NB4 (cell line): ENCODE data around the gene TEX53.

Experiments used
- DNase-seq: peaks from one replicate; pipeline ENCODE4 v3.0.0; 2010; ENCODE audit warnings: low read depth
- H3K4me3 ChIP-seq: one replicate; pipeline ENCODE4 v1.5.1; 2011; ENCODE audit warnings: mild to moderate bottlenecking, low read depth, low read length, moderate library complexity
- CTCF ChIP-seq: IDR thresholded peaks from one replicate; pipeline ENCODE4 v1.5.1; 2012; ENCODE audit warnings: low read depth, low read length
- MAX ChIP-seq: IDR thresholded peaks from 2 replicates; pipeline ENCODE4 v1.6.1; 2011; ENCODE audit warnings: low read depth, low read length
- MYC ChIP-seq: IDR thresholded peaks from 2 replicates; pipeline ENCODE4 v1.6.1; 2011; ENCODE audit warnings: low read depth, low read length
- POLR2A ChIP-seq: IDR thresholded peaks from 2 replicates; pipeline ENCODE4 v1.6.1; 2011; ENCODE audit warnings: mild to moderate bottlenecking; ENCODE audit not compliant: insufficient read length; ENCODE audit errors: extremely low read depth

Gene TEX53

GRCh38 chr9:114657705-114658104, at the start of gene TEX53:
TEX53 (minus strand) TSS chr9:114657805; CDS start chr9:114657774, 31 bp downstream.
- H3K4me3 ChIP-seq: no peak within 1 kb of the TSS
- DNase-seq: no peak
- TF ChIP-seq CTCF (no peak), MAX (no peak), MYC (no peak), POLR2A (no peak)

GRCh38 chr9:114706711-114707110, 49.1 kb upstream of the TEX53 start:
- no peak for DNase-seq
- TF ChIP-seq MAX (no peak), POLR2A (no peak), MYC (no peak), CTCF (no peak)
- H3K4me3 ChIP-seq: no peak overlapping the region

GRCh38 chr9:114701988-114702387, 44.4 kb upstream of the TEX53 start:
- no peak for TF ChIP-seq MYC
- no peak for TF ChIP-seq MAX
- TF ChIP-seq CTCF: no peak
- TF ChIP-seq POLR2A: no peak
- no peak for DNase-seq

GRCh38 chr9:114697951-114698351, 40.3 kb upstream of the TEX53 start:
- TF ChIP-seq MYC (no peak), CTCF (no peak), MAX (no peak), POLR2A (no peak)
- no peak overlapping the region for H3K4me3 ChIP-seq
- no peak for DNase-seq

More at GRCh38 chr9:114701988-114702387, 44.4 kb upstream of the TEX53 start:
- no peak overlapping the region for H3K4me3 ChIP-seq

GRCh38 chr9:114696814-114697544, 39.4 kb upstream of the TEX53 start:
- TF ChIP-seq CTCF (no peak), POLR2A (no peak), MYC (no peak)
- no peak overlapping the region for H3K4me3 ChIP-seq
- no peak for DNase-seq

GRCh38 chr9:114695948-114696347, 38.3 kb upstream of the TEX53 start:
- TF ChIP-seq POLR2A (no peak), MYC (no peak), CTCF (no peak), MAX (no peak)
- H3K4me3 ChIP-seq: no peak overlapping the region
- DNase-seq: no peak
